Tibial nerve (tissue), 4 donors: ENCODE measurements around the gene SLC6A4.

Source experiments
- EP300 ChIP-seq, 2 donors: sonication (generic); formaldehyde crosslinking; IDR thresholded peaks; one replicate each; pipeline ENCODE4 v1.6.1; 2017; ENCODE audit warnings: antibody characterized with exemption in 2 of 2, mild to moderate bottlenecking in 1 of 2
- TF ChIP-seq, protein P1 (sequence below), 5 experiments: fragments of 200-600 bp in 3 of 5; fragments of 450-650 bp in 2 of 5; sonication (generic) in 3 of 5; IDR thresholded peaks; one replicate each; pipeline ENCODE4 v1.5.1; 2016 to 2019; ENCODE audit warnings: antibody characterized with exemption in 5 of 5, mild to moderate bottlenecking in 3 of 5, moderate library complexity in 2 of 5

GRCh38 chr17:30235386-30236296, at the start of gene SLC6A4:
- TF ChIP-seq, protein P1, sequence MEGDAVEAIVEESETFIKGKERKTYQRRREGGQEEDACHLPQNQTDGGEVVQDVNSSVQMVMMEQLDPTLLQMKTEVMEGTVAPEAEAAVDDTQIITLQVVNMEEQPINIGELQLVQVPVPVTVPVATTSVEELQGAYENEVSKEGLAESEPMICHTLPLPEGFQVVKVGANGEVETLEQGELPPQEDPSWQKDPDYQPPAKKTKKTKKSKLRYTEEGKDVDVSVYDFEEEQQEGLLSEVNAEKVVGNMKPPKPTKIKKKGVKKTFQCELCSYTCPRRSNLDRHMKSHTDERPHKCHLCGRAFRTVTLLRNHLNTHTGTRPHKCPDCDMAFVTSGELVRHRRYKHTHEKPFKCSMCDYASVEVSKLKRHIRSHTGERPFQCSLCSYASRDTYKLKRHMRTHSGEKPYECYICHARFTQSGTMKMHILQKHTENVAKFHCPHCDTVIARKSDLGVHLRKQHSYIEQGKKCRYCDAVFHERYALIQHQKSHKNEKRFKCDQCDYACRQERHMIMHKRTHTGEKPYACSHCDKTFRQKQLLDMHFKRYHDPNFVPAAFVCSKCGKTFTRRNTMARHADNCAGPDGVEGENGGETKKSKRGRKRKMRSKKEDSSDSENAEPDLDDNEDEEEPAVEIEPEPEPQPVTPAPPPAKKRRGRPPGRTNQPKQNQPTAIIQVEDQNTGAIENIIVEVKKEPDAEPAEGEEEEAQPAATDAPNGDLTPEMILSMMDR (IDR thresholded peaks at IDR 0.05), result no peak
- no peak for TF ChIP-seq EP300 (IDR thresholded peaks at IDR 0.05)
